Measurements from ENCODE around the gene CRELD2.

- TF ChIP-seq POLR2A (IDR thresholded peaks at IDR 0.05; ENCODE audit: low read depth, low read length) (no peak), POLR2AphosphoS5 (IDR thresholded peaks at IDR 0.05; ENCODE audit: low read depth, low read length) (no peak), TAF1 (IDR thresholded peaks at IDR 0.05; ENCODE audit: borderline replicate concordance, low read depth, low read length) (no peak)
Observed at GRCh38 chr22:49889071-49889470, 29.4 kb upstream of the CRELD2 start.

All from GM12892 (cell line).